K562 (cell line): ENCODE measurements around the gene ARHGAP26. TPM values are rescaled to one million over a fixed set of nuclear protein-coding genes. Genes with fewer than 3 reads are reported as not detected.

Experiments used
- ATAC-seq: fragments of 200-7000 bp; cut with Tn5 transposase; 3 replicates; pipeline ENCODE4 v1.9.1; 2020; ENCODE audit warnings: moderate library complexity
- BruUV-seq: library from RNA; stranded (reverse); fragments of 400-500 nt; replicated peaks from 2 replicates; lab custom pipeline; 2021; lab: Mats Ljungman, UMichigan
- CTCF ChIA-PET: fragments of 300-600 bp; formaldehyde crosslinking; extraction: SDS; loops from one replicate; lab custom pipeline; 2021; ENCODE audit warnings: low intra/inter-chr PET ratio; lab: Yijun Ruan, JAX
- POLR2A ChIA-PET: fragments of 300-600, 350-650 bp; sonication (Branson Sonifier 250); formaldehyde crosslinking; extraction: SDS; loops from one replicate; lab custom pipeline; 2021; ENCODE audit warnings: antibody characterized with exemption, inconsistent platforms; lab: Yijun Ruan, JAX
- DNase-seq, 4 experiments: peaks; one replicate each; pipeline versions ENCODE4 v3.0.0 to v3.0.0-alpha.2; 2011 to 2018; ENCODE audit warnings: low spot score in 3 of 4, mixed read lengths in 3 of 4; ENCODE audit errors: extremely low read depth in 1 of 4
- FAIRE-seq: peaks from 2 replicates; lab custom pipeline; 2011; peaks lifted over from hg19 to GRCh38; lab: Jason Lieb, UNC
- H2AFZ ChIP-seq: 2 replicates; pipeline ENCODE4 v1.6.0; 2011; ENCODE audit warnings: low read depth, low read length, control low read depth, inconsistent platforms
- H3K27ac ChIP-seq: fragments of 200-600 bp; 3 replicates; pipeline ENCODE4 v1.8.0; 2011; ENCODE audit warnings: low read depth, mild to moderate bottlenecking, control low read depth, inconsistent platforms, low read length, moderate library complexity, mixed read lengths; ENCODE audit errors: extremely low read depth
- H3K27me3 ChIP-seq, 2 experiments: fragments of 300-600 bp in 1 of 2; 2 replicates in 1 of 2; 3 replicates in 1 of 2; pipeline versions ENCODE4 v1.6.0 to v1.8.0; 2011; ENCODE audit warnings: inconsistent platforms in 2 of 2, low read length in 2 of 2, mild to moderate bottlenecking in 1 of 2, mixed read lengths in 1 of 2, moderate library complexity in 1 of 2; ENCODE audit not compliant: control insufficient read depth in 2 of 2, insufficient read depth in 2 of 2
- H3K36me3 ChIP-seq: fragments of 300-600 bp; 3 replicates; pipeline ENCODE4 v1.8.0; 2011; ENCODE audit warnings: mild to moderate bottlenecking, low read length, inconsistent platforms; ENCODE audit not compliant: control insufficient read depth, insufficient read depth
- H3K4me1 ChIP-seq, 2 experiments: fragments of 200-600 bp in 1 of 2; replicated peaks in 1 of 2; 2 replicates in 1 of 2; 3 replicates in 1 of 2; pipeline versions ENCODE4 v1.5.1 to v1.8.0; 2011; ENCODE audit warnings: inconsistent platforms in 2 of 2, low read length in 2 of 2, mild to moderate bottlenecking in 1 of 2, mixed read lengths in 1 of 2, moderate library complexity in 1 of 2; ENCODE audit not compliant: control insufficient read depth in 2 of 2, insufficient read depth in 2 of 2
- H3K4me2 ChIP-seq: 2 replicates; pipeline ENCODE4 v1.6.1; 2011; ENCODE audit warnings: low read length, control low read depth, inconsistent platforms, mixed read lengths; ENCODE audit not compliant: insufficient read depth
- H3K4me3 ChIP-seq: fragments of 200-600 bp; sonication (generic), shearing (Covaris generic); 2 replicates; pipeline ENCODE4 v1.5.1; 2016; ENCODE audit warnings: control low read depth, inconsistent platforms
- H3K79me2 ChIP-seq: fragments of 200-600 bp; 3 replicates; pipeline ENCODE4 v1.8.0; 2011; ENCODE audit warnings: low read length, inconsistent platforms; ENCODE audit not compliant: control insufficient read depth, insufficient read depth
- H3K9ac ChIP-seq, 2 experiments: 2 replicates each; pipeline versions ENCODE4 v1.6.0 to v1.6.1; 2011; ENCODE audit warnings: low read depth in 2 of 2, low read length in 2 of 2, control low read depth in 1 of 2, inconsistent platforms in 1 of 2, mild to moderate bottlenecking in 1 of 2, mixed read lengths in 1 of 2; ENCODE audit not compliant: insufficient read depth in 1 of 2
- H3K9me1 ChIP-seq: one replicate; pipeline ENCODE4 v1.6.0; 2011; ENCODE audit warnings: inconsistent platforms, mild to moderate bottlenecking, low read length, moderate library complexity; ENCODE audit not compliant: control insufficient read depth, insufficient read depth
- H3K9me3 ChIP-seq: replicated peaks from 2 replicates; pipeline ENCODE4 v1.5.1; 2011; ENCODE audit warnings: low read depth, low read length, inconsistent platforms; ENCODE audit not compliant: control insufficient read depth, insufficient read depth
- H4K20me1 ChIP-seq: replicated peaks from 2 replicates; pipeline ENCODE4 v1.6.1; 2011; ENCODE audit warnings: low read length, inconsistent platforms, mixed read lengths; ENCODE audit not compliant: control insufficient read depth, insufficient read depth
- CCNT2 ChIP-seq: IDR thresholded peaks from 2 replicates; pipeline ENCODE4 v1.6.1; 2011; ENCODE audit warnings: borderline replicate concordance, low read depth, mild to moderate bottlenecking, moderate library complexity, mixed read lengths, low read length; ENCODE audit not compliant: insufficient read length; ENCODE audit errors: extremely low read depth
- ESRRA ChIP-seq: fragments of 450-650 bp; IDR thresholded peaks from 2 replicates; pipeline ENCODE4 v1.6.1; 2014; ENCODE audit warnings: low read depth, mild to moderate bottlenecking, moderate library complexity, borderline replicate concordance
- MGA ChIP-seq: fragments of 450-650 bp; IDR thresholded peaks from 2 replicates; pipeline ENCODE4 v1.6.1; 2016; ENCODE audit warnings: mild to moderate bottlenecking, moderate library complexity
- NR1H2 ChIP-seq: sonication (generic); formaldehyde crosslinking; IDR thresholded peaks from 2 replicates; pipeline ENCODE4 v1.4.0; 2020; ENCODE audit warnings: mild to moderate bottlenecking, missing genetic modification reagents
- RBM25 ChIP-seq: fragments of 200-400 bp; formaldehyde crosslinking; IDR thresholded peaks from 2 replicates; pipeline ENCODE4 v1.6.1; 2018; ENCODE audit warnings: low read length, low read depth, moderate library complexity; ENCODE audit not compliant: severe bottlenecking
- SAFB ChIP-seq: fragments of 200-400 bp; formaldehyde crosslinking; IDR thresholded peaks from 2 replicates; pipeline ENCODE4 v1.6.1; 2017; ENCODE audit warnings: low read depth, low read length, borderline replicate concordance
- SRSF9 ChIP-seq: fragments of 200-400 bp; formaldehyde crosslinking; IDR thresholded peaks from 2 replicates; pipeline ENCODE4 v1.6.1; 2017; ENCODE audit warnings: low read depth, low read length, borderline replicate concordance
- ZEB2 ChIP-seq: fragments of 450-650 bp; IDR thresholded peaks from 2 replicates; pipeline ENCODE4 v1.6.1; 2016
- WGBS: fragments of 100-300 bp; shearing (Covaris generic); methylation state at CpG from one replicate; pipeline ENCODE4 v1.1.6; 2016; ENCODE audit warnings: low coverage, mixed read lengths; ENCODE audit not compliant: insufficient coverage; ENCODE audit errors: missing lambda C conversion rate; 5-methylcytosine and 5-hydroxymethylcytosine counted together
- in situ Hi-C: fragments of 300-500 bp; cut with MboI; formaldehyde crosslinking; loops from 4 replicates; pipeline ENCODE4 v1.15.0; 2018; ENCODE audit warnings: inconsistent platforms, mixed read lengths
- intact Hi-C: fragments of 100-400 bp; cut with micrococcal nuclease; formaldehyde crosslinking; loops from 2 replicates; pipeline ENCODE4 v1.14.2; 2022
- polyA plus RNA-seq, 8 experiments: library from polyadenylated mRNA; depleted of rRNA in 4 of 8; stranded (reverse) in 5 of 8; unstranded in 3 of 8; fragments of >200 nt; fragmentation: Nextera tagmentation in 2 of 8; fragmentation: Illumina TruSeq in 1 of 8; extraction: Ambion mirVana in 2 of 8; extraction: Trizol in 1 of 8; gene quantifications; 2 replicates each; pipeline versions ENCODE4 v1.2.1 to v1.2.3, GENCODE V29; 2011 to 2014; ENCODE audit warnings: inconsistent platforms in 1 of 8, missing spikeins in 1 of 8
- total RNA-seq, 7 experiments: library from RNA; depleted of rRNA in 6 of 7; stranded (reverse); fragments of >200 nt in 6 of 7; fragmentation: Illumina TruSeq in 2 of 7; extraction: Trizol in 2 of 7; gene quantifications; 2 replicates each; pipeline versions ENCODE4 v1.2.1 to v1.2.3, GENCODE V29; 2011 to 2021; ENCODE audit warnings: low replicate concordance in 1 of 7
- TF ChIP-seq, protein P1 (sequence below): sonication (generic); formaldehyde crosslinking; IDR thresholded peaks from 2 replicates; pipeline ENCODE4 v1.8.0; 2022; ENCODE audit warnings: mild to moderate bottlenecking, missing genetic modification reagents

The ARHGAP26 gene
- total and polyA plus RNA-seq, 9 of the 15 experiments (the other 6 are each of a cell fraction or from before 2014, with no cell fraction given) = 0.13 to 1.1 (median 0.55) TPM

- H3K9ac ChIP-seq = no peak overlapping the region
- no peaks in the 10 kb centered on the region for H3K9me3 ChIP-seq
- DNase-seq (no peak), ATAC-seq (no peak), FAIRE-seq (no peak)
- no peaks in the 10 kb centered on the region for H3K36me3 ChIP-seq
- BruUV-seq = no TSS peak
- peaks cover 0 to 6% of the 10 kb centered on the region in 2 experiments; a peak in 2 of 5 replicates for H3K4me1 ChIP-seq
- ChIA-PET POLR2A (interaction anchor here (0.9 to 1.5 kb wide), 2 partner anchors 9 to 164 kb away, joined by 3 to 4 read pairs; no protein-coding TSS in a partner anchor), CTCF (no interaction called here)
- no peaks in the 10 kb centered on the region for H4K20me1 ChIP-seq
- H3K4me3 ChIP-seq = no peak overlapping the region
- WGBS = 11% methylated on average over 3 of the region's 3 CpGs
- intact Hi-C loops = no loop called here
- H2AFZ ChIP-seq = no peak overlapping the region
- H3K27me3 ChIP-seq = peaks cover 5 to 7% of the 10 kb centered on the region in 2 experiments; a peak in 3 of 5 replicates
- no peaks in the 10 kb centered on the region for H3K79me2 ChIP-seq
- TF ChIP-seq SRSF9 = no peak
- no peak for TF ChIP-seq RBM25
- no peak for TF ChIP-seq SAFB
- TF ChIP-seq, protein P1, sequence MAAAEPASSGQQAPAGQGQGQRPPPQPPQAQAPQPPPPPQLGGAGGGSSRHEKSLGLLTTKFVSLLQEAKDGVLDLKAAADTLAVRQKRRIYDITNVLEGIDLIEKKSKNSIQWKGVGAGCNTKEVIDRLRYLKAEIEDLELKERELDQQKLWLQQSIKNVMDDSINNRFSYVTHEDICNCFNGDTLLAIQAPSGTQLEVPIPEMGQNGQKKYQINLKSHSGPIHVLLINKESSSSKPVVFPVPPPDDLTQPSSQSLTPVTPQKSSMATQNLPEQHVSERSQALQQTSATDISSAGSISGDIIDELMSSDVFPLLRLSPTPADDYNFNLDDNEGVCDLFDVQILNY = no peak
- TF ChIP-seq ZEB2 = no peak
- no peak for TF ChIP-seq CCNT2
- no peak for TF ChIP-seq NR1H2 (CRISPR knock-in tag)
- no peak for TF ChIP-seq MGA
- TF ChIP-seq ESRRA = no peak
- TF ChIP-seq, all 486 proteins: peak for 0
- H3K4me2 ChIP-seq = no peak overlapping the region
- H3K9me1 ChIP-seq = no peaks in the 10 kb centered on the region
- H3K27ac ChIP-seq = no peak overlapping the region
- in situ Hi-C loops = no loop called here
Observed at GRCh38 chr5:143059976-143060765, 290.0 kb downstream of the ARHGAP26 start.
